Measurements from ENCODE around the gene RND1.

DNA sequence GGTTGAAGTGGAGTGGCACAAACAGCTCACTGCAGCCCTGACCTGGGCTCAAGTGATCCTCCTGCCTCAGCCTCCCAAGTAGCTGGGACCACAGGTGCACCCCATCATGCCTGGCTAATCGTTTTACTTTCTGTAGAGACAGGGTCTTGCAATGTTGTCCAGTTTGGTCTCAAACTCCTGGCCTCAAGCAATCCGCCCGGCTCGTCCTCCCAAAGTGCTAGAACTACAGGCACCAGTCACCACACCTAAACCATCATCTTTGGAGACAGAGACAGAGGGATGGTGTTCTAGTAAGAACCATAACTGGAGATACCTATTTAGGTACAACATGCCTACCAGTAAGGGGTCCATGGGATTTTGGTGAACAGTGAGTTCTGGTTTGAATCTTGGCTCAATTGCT lies 11.2 kb downstream of the RND1 start:
- TF ChIP-seq, protein P1, sequence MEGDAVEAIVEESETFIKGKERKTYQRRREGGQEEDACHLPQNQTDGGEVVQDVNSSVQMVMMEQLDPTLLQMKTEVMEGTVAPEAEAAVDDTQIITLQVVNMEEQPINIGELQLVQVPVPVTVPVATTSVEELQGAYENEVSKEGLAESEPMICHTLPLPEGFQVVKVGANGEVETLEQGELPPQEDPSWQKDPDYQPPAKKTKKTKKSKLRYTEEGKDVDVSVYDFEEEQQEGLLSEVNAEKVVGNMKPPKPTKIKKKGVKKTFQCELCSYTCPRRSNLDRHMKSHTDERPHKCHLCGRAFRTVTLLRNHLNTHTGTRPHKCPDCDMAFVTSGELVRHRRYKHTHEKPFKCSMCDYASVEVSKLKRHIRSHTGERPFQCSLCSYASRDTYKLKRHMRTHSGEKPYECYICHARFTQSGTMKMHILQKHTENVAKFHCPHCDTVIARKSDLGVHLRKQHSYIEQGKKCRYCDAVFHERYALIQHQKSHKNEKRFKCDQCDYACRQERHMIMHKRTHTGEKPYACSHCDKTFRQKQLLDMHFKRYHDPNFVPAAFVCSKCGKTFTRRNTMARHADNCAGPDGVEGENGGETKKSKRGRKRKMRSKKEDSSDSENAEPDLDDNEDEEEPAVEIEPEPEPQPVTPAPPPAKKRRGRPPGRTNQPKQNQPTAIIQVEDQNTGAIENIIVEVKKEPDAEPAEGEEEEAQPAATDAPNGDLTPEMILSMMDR (IDR thresholded peaks at IDR 0.05; ENCODE audit: insufficient read depth, low read depth, low read length) = no peak
- TF ChIP-seq EZH2 (IDR thresholded peaks at IDR 0.05; ENCODE audit: insufficient read depth, low read length) = no peak

Measured in astrocyte (in vitro differentiated cells and primary cell).